ENCODE data around the gene TMCC3.
"Not testable (repeated sequence)": the region's sequence is repeated elsewhere in the genome, so short reads cannot be mapped to it uniquely, and the experiment has no call there.

TMCC3 gene

GRCh38 chr12:94553875-94554274 lies 96.5 kb downstream of the TMCC3 start:
- TF ChIP-seq, protein P1, sequence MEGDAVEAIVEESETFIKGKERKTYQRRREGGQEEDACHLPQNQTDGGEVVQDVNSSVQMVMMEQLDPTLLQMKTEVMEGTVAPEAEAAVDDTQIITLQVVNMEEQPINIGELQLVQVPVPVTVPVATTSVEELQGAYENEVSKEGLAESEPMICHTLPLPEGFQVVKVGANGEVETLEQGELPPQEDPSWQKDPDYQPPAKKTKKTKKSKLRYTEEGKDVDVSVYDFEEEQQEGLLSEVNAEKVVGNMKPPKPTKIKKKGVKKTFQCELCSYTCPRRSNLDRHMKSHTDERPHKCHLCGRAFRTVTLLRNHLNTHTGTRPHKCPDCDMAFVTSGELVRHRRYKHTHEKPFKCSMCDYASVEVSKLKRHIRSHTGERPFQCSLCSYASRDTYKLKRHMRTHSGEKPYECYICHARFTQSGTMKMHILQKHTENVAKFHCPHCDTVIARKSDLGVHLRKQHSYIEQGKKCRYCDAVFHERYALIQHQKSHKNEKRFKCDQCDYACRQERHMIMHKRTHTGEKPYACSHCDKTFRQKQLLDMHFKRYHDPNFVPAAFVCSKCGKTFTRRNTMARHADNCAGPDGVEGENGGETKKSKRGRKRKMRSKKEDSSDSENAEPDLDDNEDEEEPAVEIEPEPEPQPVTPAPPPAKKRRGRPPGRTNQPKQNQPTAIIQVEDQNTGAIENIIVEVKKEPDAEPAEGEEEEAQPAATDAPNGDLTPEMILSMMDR (IDR thresholded peaks at IDR 0.05; ENCODE audit: extremely low read depth, missing control alignments) = no peak
- no peak for DNase-seq (ENCODE audit: low spot score)

- no peak for DNase-seq (ENCODE audit: low spot score)
Observed at GRCh38 chr12:94553130-94553519, 97.2 kb downstream of the TMCC3 start.

GRCh38 chr12:94551810-94552209 lies 98.5 kb downstream of the TMCC3 start:
- DNase-seq (ENCODE audit: low spot score) = no peak
- TF ChIP-seq, protein P1 (IDR thresholded peaks at IDR 0.05; ENCODE audit: extremely low read depth, missing control alignments) = no peak

More at GRCh38 chr12:94553130-94553519, 97.2 kb downstream of the TMCC3 start:
- TF ChIP-seq, protein P1 (IDR thresholded peaks at IDR 0.05; ENCODE audit: extremely low read depth, missing control alignments) = no peak

- no peak for DNase-seq (ENCODE audit: low spot score)
- TF ChIP-seq, protein P1 (IDR thresholded peaks at IDR 0.05; ENCODE audit: extremely low read depth, missing control alignments) = no peak
Observed at GRCh38 chr12:94550964-94551363, 99.4 kb downstream of the TMCC3 start.

DNA sequence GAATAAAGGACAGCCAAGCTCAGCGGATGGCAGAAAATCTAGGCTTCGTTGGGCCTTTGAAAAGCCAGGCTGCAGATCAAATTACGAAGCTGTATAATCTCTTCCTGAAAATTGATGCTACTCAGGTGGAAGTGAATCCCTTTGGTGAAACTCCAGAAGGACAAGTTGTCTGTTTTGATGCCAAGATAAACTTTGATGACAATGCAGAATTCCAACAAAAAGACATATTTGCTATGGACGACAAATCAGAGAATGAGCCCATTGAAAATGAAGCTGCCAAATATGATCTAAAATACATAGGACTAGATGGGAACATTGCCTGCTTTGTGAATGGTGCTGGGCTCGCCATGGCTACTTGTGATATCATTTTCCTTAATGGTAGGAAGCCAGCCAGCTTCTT lies 101.5 kb downstream of the TMCC3 start:
- DNase-seq (ENCODE audit: low spot score) = not testable (repeated sequence)

GRCh38 chr12:94545935-94546771 lies 104.2 kb downstream of the TMCC3 start:
- DNase-seq (ENCODE audit: low spot score) = peak; percentile 65

DNA sequence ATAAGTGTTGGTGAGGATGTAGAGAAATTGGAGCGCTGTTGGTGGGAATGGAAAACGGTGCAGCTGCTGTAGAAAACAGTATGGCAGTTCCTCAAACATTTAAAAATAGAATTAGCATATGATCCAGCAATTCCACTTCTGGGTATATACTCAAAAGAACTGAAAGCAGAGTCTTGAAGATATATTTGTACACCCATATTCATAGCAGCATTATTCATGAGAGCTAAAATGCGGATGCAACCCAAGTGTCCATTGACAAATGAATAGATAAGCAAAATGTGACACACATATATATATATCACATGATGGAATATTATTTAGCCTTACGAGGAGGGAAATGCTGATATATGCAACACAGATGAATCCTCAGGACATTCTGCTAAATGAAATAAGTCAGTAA lies 106.0 kb downstream of the TMCC3 start:
- DNase-seq (ENCODE audit: low spot score) = no peak
- TF ChIP-seq, protein P1 (IDR thresholded peaks at IDR 0.05; ENCODE audit: extremely low read depth, missing control alignments) = no peak

More at GRCh38 chr12:94545935-94546771, 104.2 kb downstream of the TMCC3 start:
- TF ChIP-seq, protein P1 (IDR thresholded peaks at IDR 0.05; ENCODE audit: extremely low read depth, missing control alignments) = peak; percentile 23

DNA sequence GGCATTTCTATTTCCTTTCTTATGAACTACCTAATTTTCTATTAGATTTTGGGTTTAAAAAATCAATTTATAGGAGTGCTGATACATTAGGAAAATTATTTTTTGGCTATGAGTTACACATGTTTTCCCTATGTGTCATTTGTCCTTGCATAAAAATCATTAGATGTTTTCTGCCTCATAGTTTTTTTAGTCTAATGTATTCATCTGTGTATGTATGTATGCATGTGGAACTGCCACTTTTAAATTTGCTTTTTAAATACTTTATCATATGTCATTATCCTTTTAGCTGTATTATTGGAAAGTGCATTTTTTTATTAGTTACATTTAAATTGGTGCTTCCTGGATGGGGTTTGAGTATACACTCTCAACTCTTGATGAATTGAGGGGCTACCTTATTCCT lies 112.0 kb downstream of the TMCC3 start:
- TF ChIP-seq, protein P1 (IDR thresholded peaks at IDR 0.05; ENCODE audit: extremely low read depth, missing control alignments) = no peak
- DNase-seq (ENCODE audit: low spot score) = no peak

Measured in GM20000 (cell line).